Natural killer cell (primary cell): ENCODE results near the gene ALK. TPM values are rescaled to one million over a fixed set of nuclear protein-coding genes. Genes with fewer than 3 reads are reported as not detected.

ENCODE experiments used
- ATAC-seq, 3 donors: fragments of 150-1000 bp in 2 of 3; fragments of 200-7000 bp in 1 of 3; cut with Tn5 transposase; 1 replicate in 1 of 3; 2 replicates in 2 of 3; pipeline ENCODE4 v1.10.0; 2021; ENCODE audit warnings: mild to moderate bottlenecking in 2 of 3, moderate library complexity in 2 of 3
- DNase-seq, 2 donors: peaks; one replicate each; pipeline versions ENCODE4 v3.0.0 to v3.0.0-alpha.2; 2013 to 2021; ENCODE audit warnings: mixed read lengths in 1 of 2
- H3K27ac ChIP-seq: one replicate; pipeline ENCODE4 v1.5.1; 2013; ENCODE audit warnings: mild to moderate bottlenecking, low read length
- H3K27me3 ChIP-seq: one replicate; pipeline ENCODE4 v1.6.1; 2013; ENCODE audit warnings: low read length; ENCODE audit not compliant: control insufficient read depth, insufficient read depth
- H3K36me3 ChIP-seq: one replicate; pipeline ENCODE4 v1.6.1; 2013; ENCODE audit warnings: low read length; ENCODE audit not compliant: control insufficient read depth, insufficient read depth
- H3K4me1 ChIP-seq: one replicate; pipeline ENCODE4 v1.6.1; 2013; ENCODE audit warnings: low read length; ENCODE audit not compliant: control insufficient read depth, insufficient read depth
- H3K4me3 ChIP-seq: one replicate; pipeline ENCODE4 v1.5.1; 2013; ENCODE audit warnings: low read length
- H3K9me3 ChIP-seq: one replicate; pipeline ENCODE4 v1.6.1; 2013; ENCODE audit warnings: low read length; ENCODE audit not compliant: control insufficient read depth, insufficient read depth
- H3K27ac Mint-ChIP-seq, 2 donors: one replicate each; pipeline ENCODE4 v1.8.0; 2022; ENCODE audit warnings: mild to moderate bottlenecking in 2 of 2, mixed read lengths in 2 of 2, moderate library complexity in 1 of 2
- H3K27me3 Mint-ChIP-seq, 2 donors: one replicate each; pipeline ENCODE4 v1.8.0; 2022; ENCODE audit warnings: low read depth in 2 of 2, mixed read lengths in 2 of 2
- H3K36me3 Mint-ChIP-seq: one replicate; pipeline ENCODE4 v1.8.0; 2022; ENCODE audit warnings: mixed read lengths
- H3K4me1 Mint-ChIP-seq, 2 donors: one replicate each; pipeline ENCODE4 v1.8.0; 2022; ENCODE audit warnings: mixed read lengths in 2 of 2
- H3K4me3 Mint-ChIP-seq: one replicate; pipeline ENCODE4 v1.8.0; 2022; ENCODE audit warnings: mild to moderate bottlenecking, moderate library complexity, mixed read lengths
- H3K9me3 Mint-ChIP-seq, 2 donors: one replicate each; pipeline ENCODE4 v1.8.0; 2022; ENCODE audit warnings: mixed read lengths in 2 of 2
- WGBS: methylation state at CpG from one replicate; pipeline ENCODE4 v1.1.7; 2013; ENCODE audit warnings: missing lambda C conversion rate; ENCODE audit not compliant: insufficient coverage; 5-methylcytosine and 5-hydroxymethylcytosine counted together
- intact Hi-C: fragments of 100-400 bp; cut with micrococcal nuclease; formaldehyde crosslinking; loops from one replicate; pipeline ENCODE4 v1.14.2; 2022
- total RNA-seq, 4 donors: library from RNA; stranded (reverse); fragments of 120-200 nt in 1 of 4; gene quantifications; one replicate each; pipeline versions ENCODE4 v1.2.3 to v1.2.4, GENCODE V29; 2013 to 2022
- TF ChIP-seq, protein P1 (sequence below): fragments of 200-600 bp; IDR thresholded peaks from one replicate; pipeline ENCODE4 v1.8.0; 2022; ENCODE audit warnings: antibody characterized with exemption

The ALK gene
- total RNA-seq, 3 donors from 2014 or later (not counting 1 experiment from before 2014, with no cell fraction given): not detected

DNA sequence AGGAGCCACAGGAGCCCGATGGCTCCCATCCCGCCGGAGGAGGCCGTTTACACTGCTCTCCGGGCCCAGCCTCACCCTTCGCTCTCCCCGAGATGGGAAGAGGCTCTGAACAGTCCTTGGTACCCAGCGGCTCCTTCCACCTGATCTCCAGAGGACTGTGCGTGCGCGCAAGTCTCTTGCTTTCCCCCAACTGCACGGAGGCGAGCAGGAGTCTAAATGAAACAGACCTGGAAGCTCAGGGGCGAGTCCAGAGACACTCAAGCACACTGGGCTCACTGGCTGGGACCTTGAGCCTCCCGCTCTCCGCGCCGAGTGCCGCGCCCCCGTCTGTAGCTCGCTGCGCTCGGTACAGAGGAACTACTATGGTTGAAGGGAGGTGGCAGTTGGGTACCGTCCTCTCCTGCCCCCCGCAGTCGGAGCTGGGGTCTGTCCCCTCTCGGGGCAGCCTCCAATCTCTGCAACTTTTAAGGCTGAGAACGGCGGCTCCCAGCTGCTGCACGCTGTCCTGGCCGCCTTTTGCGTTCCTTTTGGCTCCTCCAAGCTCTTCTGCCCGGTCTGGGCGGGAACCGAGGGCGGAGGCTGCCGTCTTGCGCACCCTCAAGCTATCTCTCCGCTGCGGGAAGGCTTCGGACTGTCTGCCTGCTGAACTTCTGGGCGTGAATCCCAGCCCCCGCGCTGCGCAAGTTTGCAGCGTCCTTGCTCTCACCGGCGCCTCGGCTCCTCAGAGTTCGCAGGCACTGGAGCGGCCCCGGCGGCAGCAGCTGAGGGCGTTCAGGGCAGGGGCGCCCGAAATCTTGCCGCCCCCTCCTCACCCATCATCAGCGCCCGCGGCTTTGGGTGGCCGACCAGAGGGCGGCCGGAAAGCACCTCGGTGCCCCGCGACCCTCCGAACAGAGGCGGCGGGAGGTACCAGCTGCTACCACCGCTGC is 491 bp downstream of the ALK start:
- no peak overlapping the region for H3K27ac Mint-ChIP-seq
- peaks cover 51 to 61% of the 10 kb centered on the region in 2 donors for H3K27me3 Mint-ChIP-seq
- intact Hi-C loops: no loop called here
- TF ChIP-seq, protein P1, sequence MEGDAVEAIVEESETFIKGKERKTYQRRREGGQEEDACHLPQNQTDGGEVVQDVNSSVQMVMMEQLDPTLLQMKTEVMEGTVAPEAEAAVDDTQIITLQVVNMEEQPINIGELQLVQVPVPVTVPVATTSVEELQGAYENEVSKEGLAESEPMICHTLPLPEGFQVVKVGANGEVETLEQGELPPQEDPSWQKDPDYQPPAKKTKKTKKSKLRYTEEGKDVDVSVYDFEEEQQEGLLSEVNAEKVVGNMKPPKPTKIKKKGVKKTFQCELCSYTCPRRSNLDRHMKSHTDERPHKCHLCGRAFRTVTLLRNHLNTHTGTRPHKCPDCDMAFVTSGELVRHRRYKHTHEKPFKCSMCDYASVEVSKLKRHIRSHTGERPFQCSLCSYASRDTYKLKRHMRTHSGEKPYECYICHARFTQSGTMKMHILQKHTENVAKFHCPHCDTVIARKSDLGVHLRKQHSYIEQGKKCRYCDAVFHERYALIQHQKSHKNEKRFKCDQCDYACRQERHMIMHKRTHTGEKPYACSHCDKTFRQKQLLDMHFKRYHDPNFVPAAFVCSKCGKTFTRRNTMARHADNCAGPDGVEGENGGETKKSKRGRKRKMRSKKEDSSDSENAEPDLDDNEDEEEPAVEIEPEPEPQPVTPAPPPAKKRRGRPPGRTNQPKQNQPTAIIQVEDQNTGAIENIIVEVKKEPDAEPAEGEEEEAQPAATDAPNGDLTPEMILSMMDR: no peak
- Histone ChIP-seq H3K4me1 (peaks cover 9% of the 10 kb centered on the region), H3K9me3 (no peaks in the 10 kb centered on the region), H3K27ac (no peak overlapping the region), H3K36me3 (no peaks in the 10 kb centered on the region), H3K27me3 (peaks cover 37% of the 10 kb centered on the region), H3K4me3 (no peak overlapping the region)
- ATAC-seq (no peak), DNase-seq (no peak)
- no peaks in the 10 kb centered on the region for H3K4me1 Mint-ChIP-seq
- peak overlapping the region; percentile 17 for H3K4me3 Mint-ChIP-seq
- WGBS: 4% methylated on average over 71 of the region's 71 CpGs
- peaks cover 2% of the 10 kb centered on the region for H3K36me3 Mint-ChIP-seq
- peaks cover 0 to 2% of the 10 kb centered on the region in 2 donors for H3K9me3 Mint-ChIP-seq

DNA sequence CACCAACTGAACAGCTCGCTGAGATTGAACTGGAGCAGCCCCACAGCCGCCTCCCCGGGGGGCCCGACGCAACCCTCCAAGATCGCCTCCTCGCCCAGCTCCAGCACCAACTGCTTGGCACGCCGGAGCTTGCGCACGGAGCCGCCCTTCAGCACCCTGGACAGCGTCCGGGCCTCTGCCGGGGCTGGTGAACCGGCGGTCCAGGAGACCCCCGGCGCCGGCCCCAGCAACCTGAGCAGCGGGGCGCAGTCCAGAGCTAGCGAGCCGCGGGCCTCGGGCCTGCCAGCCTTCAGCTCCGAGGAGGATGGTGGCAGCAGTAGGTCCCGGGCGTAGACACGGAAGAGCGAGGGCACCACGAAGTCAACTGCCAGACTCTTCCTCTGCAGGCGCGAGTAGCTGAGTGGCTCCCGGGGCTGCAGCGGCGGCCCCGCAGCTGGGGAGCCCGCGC is 1.2 kb downstream of the ALK start:
- DNase-seq: peak; percentile 30 to 57

DNA sequence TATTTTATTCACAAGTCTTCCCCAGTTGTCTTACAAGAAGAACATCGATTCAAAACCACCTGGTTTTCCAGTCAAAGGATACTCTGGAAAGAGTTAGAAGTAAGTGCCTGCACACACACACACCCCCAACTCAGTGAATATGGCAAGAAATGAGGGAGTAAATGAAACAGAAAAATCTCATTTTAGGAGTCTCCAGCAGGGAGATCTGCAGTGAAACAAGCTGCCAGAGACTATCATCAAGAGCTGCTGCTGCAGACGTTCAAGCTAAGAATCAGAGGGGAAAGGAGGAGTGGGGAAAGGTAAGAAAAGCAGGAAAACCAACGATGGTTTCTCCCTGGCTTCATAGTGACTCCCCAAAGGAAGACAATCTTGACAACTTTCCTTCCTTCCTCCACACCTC is 2.4 kb downstream of the ALK start:
- Mint-ChIP-seq H3K36me3 (peaks cover 8% of the 10 kb centered on the region), H3K27me3 (peaks cover 49 to 63% of the 10 kb centered on the region in 2 donors), H3K9me3 (no peaks in the 10 kb centered on the region), H3K4me1 (no peaks in the 10 kb centered on the region), H3K27ac (no peak overlapping the region), H3K4me3 (no peak overlapping the region)
- TF ChIP-seq, protein P1: no peak
- intact Hi-C loops: no loop called here
- H3K27me3 ChIP-seq: peaks cover 37% of the 10 kb centered on the region
- H3K4me1 ChIP-seq: peaks cover 9% of the 10 kb centered on the region
- H3K27ac ChIP-seq: no peak overlapping the region
- H3K4me3 ChIP-seq: no peak overlapping the region
- H3K9me3 ChIP-seq: no peaks in the 10 kb centered on the region
- ATAC-seq (no peak), DNase-seq (no peak)
- H3K36me3 ChIP-seq: no peaks in the 10 kb centered on the region
- 25% methylated on average over 1 of the region's 3 CpGs for WGBS

More for the DNA sequence above, 1.2 kb downstream of the ALK start:
- peaks cover 37% of the 10 kb centered on the region for H3K27me3 ChIP-seq
- intact Hi-C loops: no loop called here
- no peaks in the 10 kb centered on the region for H3K9me3 ChIP-seq
- no peaks in the 10 kb centered on the region for H3K36me3 ChIP-seq
- Mint-ChIP-seq H3K27me3 (peaks cover 54 to 68% of the 10 kb centered on the region in 2 donors), H3K4me3 (no peak overlapping the region), H3K4me1 (no peaks in the 10 kb centered on the region), H3K27ac (no peak overlapping the region), H3K9me3 (no peaks in the 10 kb centered on the region), H3K36me3 (peaks cover 8% of the 10 kb centered on the region)
- WGBS: 4% methylated on average over 40 of the region's 40 CpGs
- ATAC-seq: peak; percentile 42 to 61 (median 54)
- H3K4me1 ChIP-seq: peaks cover 9% of the 10 kb centered on the region
- TF ChIP-seq, protein P1: no peak
- H3K27ac ChIP-seq: no peak overlapping the region
- no peak overlapping the region for H3K4me3 ChIP-seq
